Esophagus muscularis mucosa (tissue), 4 donors: ENCODE results near the gene UBTF. TPM values are rescaled to one million over a fixed set of nuclear protein-coding genes. Genes with fewer than 3 reads are reported as not detected.

Source experiments
- DNase-seq: peaks from one replicate; pipeline ENCODE4 v3.0.0-alpha.2; 2017; ENCODE audit errors: extremely low spot score
- H3K27ac ChIP-seq, 4 donors: fragments of 200-600 bp; sonication (generic); replicated peaks in 1 of 4; 1 replicate in 3 of 4; 2 replicates in 1 of 4; pipeline ENCODE4 v1.5.1; 2016 to 2019; ENCODE audit warnings: mild to moderate bottlenecking in 1 of 4
- H3K27me3 ChIP-seq, 4 donors: fragments of 200-600 bp; sonication (generic); one replicate each; pipeline versions ENCODE4 v1.5.1 to v1.6.0; 2016 to 2019
- H3K36me3 ChIP-seq, 4 donors: fragments of 200-600 bp; sonication (generic); one replicate each; pipeline ENCODE4 v1.5.1; 2016 to 2019
- H3K4me1 ChIP-seq, 4 donors: fragments of 200-600 bp; sonication (generic); one replicate each; pipeline ENCODE4 v1.5.1; 2016 to 2019
- H3K4me3 ChIP-seq, 4 donors: fragments of 200-600 bp; sonication (generic); 1 replicate in 2 of 4; 2 replicates in 2 of 4; pipeline ENCODE4 v1.5.1; 2016 to 2019; ENCODE audit warnings: mild to moderate bottlenecking in 4 of 4, moderate library complexity in 1 of 4
- H3K9me3 ChIP-seq, 4 donors: fragments of 200-600 bp; sonication (generic); 1 replicate in 3 of 4; 2 replicates in 1 of 4; pipeline ENCODE4 v1.5.1; 2016 to 2019
- CTCF ChIP-seq, 3 experiments: fragments of 200-600 bp in 2 of 3; fragments of 450-650 bp in 1 of 3; sonication (generic) in 2 of 3; IDR thresholded peaks; one replicate each; pipeline ENCODE4 v1.5.1; 2017 to 2019; ENCODE audit warnings: antibody characterized with exemption in 3 of 3, mild to moderate bottlenecking in 2 of 3, moderate library complexity in 1 of 3
- EP300 ChIP-seq: sonication (generic); formaldehyde crosslinking; IDR thresholded peaks from one replicate; pipeline ENCODE4 v1.6.1; 2017; ENCODE audit warnings: antibody characterized with exemption
- POLR2A ChIP-seq: fragments of 450-650 bp; IDR thresholded peaks from one replicate; pipeline ENCODE4 v1.6.1; 2017; ENCODE audit warnings: antibody characterized with exemption, moderate library complexity, mild to moderate bottlenecking, low read depth
- POLR2AphosphoS5 ChIP-seq, 2 donors: sonication (generic); formaldehyde crosslinking; IDR thresholded peaks; one replicate each; pipeline ENCODE4 v1.6.1; 2017; ENCODE audit warnings: antibody characterized with exemption in 2 of 2
- WGBS: methylation state at CpG from one replicate; pipeline ENCODE4 v1.1.5; 2018; 5-methylcytosine and 5-hydroxymethylcytosine counted together
- intact Hi-C: fragments of 100-400 bp; cut with DNase I; formaldehyde crosslinking; loops from one replicate; pipeline ENCODE4 v1.15.1; 2023
- total RNA-seq, 4 donors: library from RNA; depleted of rRNA; stranded (reverse); fragments of >200 nt; gene quantifications; one replicate each; pipeline versions ENCODE4 v1.1.0 to v1.2.1, GENCODE V29; 2016

UBTF gene
- total RNA-seq, 4 donors from 2014 or later, result 48.7 to 78.8 (median 66.1) TPM

- no peak overlapping the region for H3K4me3 ChIP-seq
- peaks cover 33 to 67% (median 63%) of the 10 kb centered on the region in 4 donors for H3K36me3 ChIP-seq
- H3K9me3 ChIP-seq, result no peaks in the 10 kb centered on the region
- 87% methylated on average over 10 of the region's 10 CpGs for WGBS
- peak overlapping the region in 1 of 4 donors; percentile 19 for H3K27ac ChIP-seq
- TF ChIP-seq POLR2AphosphoS5 (IDR thresholded peaks at IDR 0.05) (no peak), POLR2A (no peak), CTCF (IDR thresholded peaks at IDR 0.05) (no peak), EP300 (no peak)
- intact Hi-C loops, result no loop called here
- no peaks in the 10 kb centered on the region for H3K27me3 ChIP-seq
- H3K4me1 ChIP-seq, result peaks cover 16 to 44% (median 24%) of the 10 kb centered on the region in 4 donors
- no peak for DNase-seq
Observed at GRCh38 chr17:44190481-44190880, 29.0 kb downstream of the UBTF start.

DNA sequence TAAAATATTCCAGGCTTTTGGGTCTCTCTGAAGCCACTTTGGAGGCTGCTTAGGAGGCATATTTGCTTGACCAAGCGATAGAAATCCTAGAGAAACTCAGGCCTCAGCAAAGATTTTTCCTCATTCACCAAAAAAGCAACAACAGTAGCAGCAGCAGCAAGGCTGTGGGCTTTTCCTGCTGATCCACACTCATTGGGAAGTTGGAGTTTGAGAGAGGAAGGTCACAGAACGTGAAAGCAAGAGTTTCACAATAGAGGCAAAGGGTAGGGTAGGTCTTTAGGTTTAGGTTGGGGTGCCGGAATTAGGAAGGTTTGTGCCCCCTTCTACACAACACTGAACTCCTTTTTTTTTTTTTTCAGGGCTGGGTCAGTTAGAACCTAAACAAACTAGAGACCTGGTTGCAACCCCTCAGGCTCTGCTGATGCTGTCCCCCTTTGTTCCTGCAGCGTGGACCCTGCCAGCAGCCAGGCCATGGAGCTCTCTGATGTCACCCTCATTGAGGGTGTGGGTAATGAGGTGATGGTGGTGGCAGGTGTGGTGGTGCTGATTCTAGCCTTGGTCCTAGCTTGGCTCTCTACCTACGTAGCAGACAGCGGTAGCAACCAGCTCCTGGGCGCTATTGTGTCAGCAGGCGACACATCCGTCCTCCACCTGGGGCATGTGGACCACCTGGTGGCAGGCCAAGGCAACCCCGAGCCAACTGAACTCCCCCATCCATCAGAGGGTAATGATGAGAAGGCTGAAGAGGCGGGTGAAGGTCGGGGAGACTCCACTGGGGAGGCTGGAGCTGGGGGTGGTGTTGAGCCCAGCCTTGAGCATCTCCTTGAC is 30.7 kb downstream of the UBTF start:
- TF ChIP-seq CTCF (IDR thresholded peaks at IDR 0.05) (no peak), EP300 (no peak), POLR2A (no peak), POLR2AphosphoS5 (IDR thresholded peaks at IDR 0.05) (no peak)
- H3K4me3 ChIP-seq, result no peak overlapping the region
- WGBS, result 80% methylated on average over 12 of the region's 12 CpGs
- peak overlapping the region; percentile 93 to 97 (median 96) for H3K27ac ChIP-seq
- no peaks in the 10 kb centered on the region for H3K9me3 ChIP-seq
- H3K36me3 ChIP-seq, result peaks cover 17 to 50% (median 47%) of the 10 kb centered on the region in 4 donors
- intact Hi-C loops, result no loop called here
- DNase-seq, result no peak
- H3K4me1 ChIP-seq, result peaks cover 29 to 60% (median 40%) of the 10 kb centered on the region in 4 donors
- H3K27me3 ChIP-seq, result no peaks in the 10 kb centered on the region

GRCh38 chr17:44187131-44187899 is 32.2 kb downstream of the UBTF start:
- Histone ChIP-seq H3K4me1 (peaks cover 29 to 55% (median 38%) of the 10 kb centered on the region in 4 donors), H3K4me3 (peak overlapping the region; percentile 60 to 85 (median 74)), H3K27ac (peak overlapping the region; percentile 93 to 97 (median 96)), H3K9me3 (no peaks in the 10 kb centered on the region), H3K36me3 (peaks cover 15 to 46% (median 41%) of the 10 kb centered on the region in 4 donors), H3K27me3 (no peaks in the 10 kb centered on the region)
- TF ChIP-seq POLR2AphosphoS5 (IDR thresholded peaks at IDR 0.05) (no peak), CTCF (IDR thresholded peaks at IDR 0.05) (no peak), POLR2A (no peak), EP300 (no peak)
- peak; percentile 95 for DNase-seq
- intact Hi-C loops, result no loop called here
- WGBS, result 3% methylated on average over 28 of the region's 32 CpGs

GRCh38 chr17:44186307-44187130 is 33.0 kb downstream of the UBTF start, which contains the start of gene TMUB2:
TSS of gene TMUB2 (plus strand) at chr17:44186972. CDS start at chr17:44187709, 737 bp downstream.
- Histone ChIP-seq H3K27me3 (no peaks in the 10 kb centered on the region), H3K9me3 (no peaks in the 10 kb centered on the region), H3K36me3 (peaks cover 22 to 48% (median 43%) of the 10 kb centered on the region in 4 donors), H3K4me3 (peak within 1 kb of the TSS; percentile 60 to 85 (median 74)), H3K4me1 (peaks cover 29 to 48% (median 36%) of the 10 kb centered on the region in 4 donors), H3K27ac (peak within 1 kb of the TSS; percentile 93 to 97 (median 96))
- peak; percentile 49 for TF ChIP-seq POLR2A
- TF ChIP-seq CTCF (IDR thresholded peaks at IDR 0.05), result no peak
- peak; percentile 94 to 95 for TF ChIP-seq POLR2AphosphoS5 (IDR thresholded peaks at IDR 0.05)
- DNase-seq, result peak; percentile 100
- WGBS, result under 1% methylated on average over 38 of the region's 50 CpGs
- intact Hi-C loops, result no loop called here
